Naive thymus-derived CD8-positive, alpha-beta T cell (primary cell): Measurements from ENCODE around the gene ABCD1. TPM values are rescaled to one million over a fixed set of nuclear protein-coding genes. Genes with fewer than 3 reads are reported as not detected.
"Not testable (repeated sequence)": the region's sequence is repeated elsewhere in the genome, so short reads cannot be mapped to it uniquely, and the experiment has no call there.

ENCODE experiments used
- ATAC-seq, 2 donors: fragments of 150-1000 bp; cut with Tn5 transposase in 1 of 2; sonication (Bioruptor Pico), chemical (Tn5 transposase) in 1 of 2; 1 replicate in 1 of 2; 2 replicates in 1 of 2; pipeline ENCODE4 v1.10.0; 2021; ENCODE audit warnings: mild to moderate bottlenecking in 2 of 2, moderate library complexity in 2 of 2
- POLR2A ChIA-PET: fragments of 350-600 bp; sonication (Branson Sonifier 250); formaldehyde crosslinking; loops from one replicate; lab custom pipeline; 2021; ENCODE audit warnings: antibody characterized with exemption; lab: Charles Lee
- DNase-seq, 10 donors: peaks; one replicate each; pipeline versions ENCODE4 v3.0.0 to v3.0.0-alpha.2; 2020 to 2022
- H3K27ac Mint-ChIP-seq, 10 donors: one replicate each; pipeline ENCODE4 v1.8.0; 2020 to 2022; ENCODE audit warnings: mild to moderate bottlenecking in 10 of 10, mixed read lengths in 10 of 10, moderate library complexity in 4 of 10, inconsistent platforms in 1 of 10
- H3K27me3 Mint-ChIP-seq, 5 donors: one replicate each; pipeline ENCODE4 v1.8.0; 2021 to 2022; ENCODE audit warnings: mixed read lengths in 5 of 5
- H3K36me3 Mint-ChIP-seq, 3 donors: one replicate each; pipeline ENCODE4 v1.8.0; 2020 to 2022; ENCODE audit warnings: mixed read lengths in 3 of 3, mild to moderate bottlenecking in 2 of 3, inconsistent platforms in 1 of 3
- H3K4me1 Mint-ChIP-seq, 4 donors: one replicate each; pipeline ENCODE4 v1.8.0; 2021 to 2022; ENCODE audit warnings: mixed read lengths in 4 of 4
- H3K4me3 Mint-ChIP-seq, 10 donors: one replicate each; pipeline ENCODE4 v1.8.0; 2020 to 2022; ENCODE audit warnings: mild to moderate bottlenecking in 10 of 10, mixed read lengths in 10 of 10, moderate library complexity in 6 of 10, inconsistent platforms in 1 of 10
- H3K9me3 Mint-ChIP-seq, 9 donors: one replicate each; pipeline ENCODE4 v1.8.0; 2020 to 2022; ENCODE audit warnings: mixed read lengths in 9 of 9, mild to moderate bottlenecking in 3 of 9, inconsistent platforms in 1 of 9, moderate library complexity in 1 of 9
- polyA plus RNA-seq, 3 donors: library from polyadenylated mRNA; unstranded; fragments of 300-500 nt; fragmentation: Illumina TruSeq; gene quantifications; one replicate each; pipeline ENCODE4 v1.2.3, GENCODE V29; 2021
- total RNA-seq, 8 experiments: library from RNA in 2 of 8; stranded (reverse) in 2 of 8; gene quantifications; one replicate each; pipeline ENCODE4 v1.2.3 and lab custom pipeline; 2021 to 2026

ABCD1 gene
- total and polyA plus RNA-seq, 5 experiments from 2014 or later, result 1.1 to 7.3 (median 2.1) TPM

GRCh38 chrX:153725039-153725831, 579 bp downstream of the ABCD1 start:
- ATAC-seq, result peak; percentile 7

DNA sequence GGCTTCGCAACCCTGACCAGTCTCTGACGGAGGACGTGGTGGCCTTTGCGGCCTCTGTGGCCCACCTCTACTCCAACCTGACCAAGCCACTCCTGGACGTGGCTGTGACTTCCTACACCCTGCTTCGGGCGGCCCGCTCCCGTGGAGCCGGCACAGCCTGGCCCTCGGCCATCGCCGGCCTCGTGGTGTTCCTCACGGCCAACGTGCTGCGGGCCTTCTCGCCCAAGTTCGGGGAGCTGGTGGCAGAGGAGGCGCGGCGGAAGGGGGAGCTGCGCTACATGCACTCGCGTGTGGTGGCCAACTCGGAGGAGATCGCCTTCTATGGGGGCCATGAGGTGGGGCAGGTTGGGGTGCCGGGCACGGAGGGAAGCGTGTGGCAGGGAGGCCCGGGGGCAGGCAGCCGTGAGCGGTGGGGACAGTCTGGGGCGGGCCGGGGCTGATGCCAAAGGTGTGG, 1.2 kb downstream of the ABCD1 start:
- H3K4me3 Mint-ChIP-seq, result peak overlapping the region in 9 of 10 donors; percentile 29 to 86 (median 68)
- DNase-seq (peak in 1 of 10 donors; percentile 15), ATAC-seq (no peak)
- H3K36me3 Mint-ChIP-seq, result peaks cover 0 to 14% (median 4%) of the 10 kb centered on the region in 3 donors
- H3K27ac Mint-ChIP-seq, result peak overlapping the region in 4 of 10 donors; percentile 41 to 86 (median 60)
- H3K9me3 Mint-ChIP-seq, result no peaks in the 10 kb centered on the region
- H3K27me3 Mint-ChIP-seq, result no peaks in the 10 kb centered on the region
- POLR2A ChIA-PET, result interaction anchor here (1.1 to 1.4 kb wide), 2 partner anchors 14 to 187 kb away, joined by 3 to 4 read pairs; no protein-coding TSS in a partner anchor
- peaks cover 3 to 42% (median 32%) of the 10 kb centered on the region in 4 donors for H3K4me1 Mint-ChIP-seq

More at GRCh38 chrX:153725039-153725831, 579 bp downstream of the ABCD1 start:
- H3K36me3 Mint-ChIP-seq, result peaks cover 0 to 17% (median 4%) of the 10 kb centered on the region in 3 donors
- DNase-seq, result peak in 6 of 10 donors; percentile 6 to 39 (median 22)
- POLR2A ChIA-PET, result interaction anchor here (1.1 kb wide), 1 partner anchor 187 kb away, joined by 3 read pairs; no protein-coding TSS in a partner anchor
- peak overlapping the region in 8 of 10 donors; percentile 68 to 86 (median 77) for H3K4me3 Mint-ChIP-seq
- H3K9me3 Mint-ChIP-seq, result no peaks in the 10 kb centered on the region
- H3K27ac Mint-ChIP-seq, result peak overlapping the region in 2 of 10 donors; percentile 51 to 86
- H3K27me3 Mint-ChIP-seq, result no peaks in the 10 kb centered on the region
- peaks cover 3 to 42% (median 33%) of the 10 kb centered on the region in 4 donors for H3K4me1 Mint-ChIP-seq

- POLR2A ChIA-PET, result interaction anchor here (1.1 to 1.4 kb wide), 2 partner anchors 13 to 186 kb away, joined by 3 to 4 read pairs; no protein-coding TSS in a partner anchor
- no peaks in the 10 kb centered on the region for H3K27me3 Mint-ChIP-seq
- peak overlapping the region in 9 of 10 donors; percentile 57 to 87 (median 66) for H3K27ac Mint-ChIP-seq
- peaks cover 4 to 18% (median 7%) of the 10 kb centered on the region in 3 donors for H3K36me3 Mint-ChIP-seq
- no peak for ATAC-seq
- peaks cover 3 to 44% (median 34%) of the 10 kb centered on the region in 4 donors for H3K4me1 Mint-ChIP-seq
- H3K4me3 Mint-ChIP-seq, result peak overlapping the region; percentile 64 to 86 (median 70)
- peak in 5 of 10 donors; percentile 16 to 42 (median 25) for DNase-seq
- H3K9me3 Mint-ChIP-seq, result peaks cover 0 to under 1% (median 0%) of the 10 kb centered on the region in 9 donors
Observed at GRCh38 chrX:153726286-153727122, 1.8 kb downstream of the ABCD1 start.

- peaks cover 0 to 3% (median 0%) of the 10 kb centered on the region in 9 donors for H3K9me3 Mint-ChIP-seq
- POLR2A ChIA-PET, result interaction anchor here (1.4 kb wide), 1 partner anchor 12 kb away, joined by 4 read pairs; no protein-coding TSS in a partner anchor
- peak overlapping the region in 9 of 10 donors; percentile 57 to 87 (median 66) for H3K27ac Mint-ChIP-seq
- H3K4me1 Mint-ChIP-seq, result peaks cover 2 to 42% (median 30%) of the 10 kb centered on the region in 4 donors
- peaks cover 9 to 20% (median 13%) of the 10 kb centered on the region in 3 donors for H3K36me3 Mint-ChIP-seq
- DNase-seq, result no peak
- H3K27me3 Mint-ChIP-seq, result no peaks in the 10 kb centered on the region
- ATAC-seq, result no peak
- H3K4me3 Mint-ChIP-seq, result peak overlapping the region; percentile 64 to 86 (median 70)
Observed at GRCh38 chrX:153727123-153727931, 2.7 kb downstream of the ABCD1 start.

GRCh38 chrX:153728095-153728494, 3.4 kb downstream of the ABCD1 start:
- POLR2A ChIA-PET, result interaction anchor here (1.0 kb wide), 1 partner anchor 10 kb away, joined by 3 read pairs; no protein-coding TSS in a partner anchor
- peaks cover 0 to 3% (median 0%) of the 10 kb centered on the region in 9 donors for H3K9me3 Mint-ChIP-seq
- H3K27me3 Mint-ChIP-seq, result no peaks in the 10 kb centered on the region
- H3K36me3 Mint-ChIP-seq, result peaks cover 9 to 20% (median 13%) of the 10 kb centered on the region in 3 donors
- peaks cover 2 to 36% (median 24%) of the 10 kb centered on the region in 4 donors for H3K4me1 Mint-ChIP-seq
- peak overlapping the region in 4 of 10 donors; percentile 28 to 87 (median 57) for H3K27ac Mint-ChIP-seq
- DNase-seq, result no peak
- peak overlapping the region in 1 of 10 donors; percentile 64 for H3K4me3 Mint-ChIP-seq
- no peak for ATAC-seq

- no peak for DNase-seq
- Mint-ChIP-seq H3K4me3 (peak overlapping the region in 2 of 10 donors; percentile 13 to 30), H3K27ac (no peak overlapping the region), H3K27me3 (no peaks in the 10 kb centered on the region), H3K4me1 (peaks cover 2 to 32% (median 21%) of the 10 kb centered on the region in 4 donors), H3K9me3 (peaks cover 0 to 3% (median 0%) of the 10 kb centered on the region in 9 donors), H3K36me3 (peaks cover 9 to 20% (median 13%) of the 10 kb centered on the region in 3 donors)
- POLR2A ChIA-PET, result interaction anchor here (1.0 kb wide), 1 partner anchor 9 kb away, joined by 3 read pairs; no protein-coding TSS in a partner anchor
- no peak for ATAC-seq
Observed at GRCh38 chrX:153728951-153729631, 4.4 kb downstream of the ABCD1 start.

- H3K4me1 Mint-ChIP-seq, result peaks cover 2 to 36% (median 21%) of the 10 kb centered on the region in 4 donors
Observed at GRCh38 chrX:153730115-153730514, 5.5 kb downstream of the ABCD1 start.

GRCh38 chrX:153731117-153731844, 6.6 kb downstream of the ABCD1 start:
- DNase-seq (no peak), ATAC-seq (no peak)
- Mint-ChIP-seq H3K27me3 (no peaks in the 10 kb centered on the region), H3K27ac (peak overlapping the region in 1 of 10 donors; percentile 19), H3K4me1 (peaks cover 2 to 37% (median 24%) of the 10 kb centered on the region in 4 donors), H3K4me3 (no peak overlapping the region), H3K36me3 (peaks cover 9 to 24% (median 13%) of the 10 kb centered on the region in 3 donors), H3K9me3 (peaks cover 0 to 3% (median 0%) of the 10 kb centered on the region in 9 donors)
- POLR2A ChIA-PET, result no interaction called here

More at GRCh38 chrX:153730115-153730514, 5.5 kb downstream of the ABCD1 start:
- H3K27ac Mint-ChIP-seq, DNase-seq, ATAC-seq, H3K9me3 Mint-ChIP-seq, H3K27me3 Mint-ChIP-seq, H3K4me3 Mint-ChIP-seq, POLR2A ChIA-PET: not testable (repeated sequence)
- H3K36me3 Mint-ChIP-seq, result peaks cover 9 to 23% (median 13%) of the 10 kb centered on the region in 3 donors

DNA sequence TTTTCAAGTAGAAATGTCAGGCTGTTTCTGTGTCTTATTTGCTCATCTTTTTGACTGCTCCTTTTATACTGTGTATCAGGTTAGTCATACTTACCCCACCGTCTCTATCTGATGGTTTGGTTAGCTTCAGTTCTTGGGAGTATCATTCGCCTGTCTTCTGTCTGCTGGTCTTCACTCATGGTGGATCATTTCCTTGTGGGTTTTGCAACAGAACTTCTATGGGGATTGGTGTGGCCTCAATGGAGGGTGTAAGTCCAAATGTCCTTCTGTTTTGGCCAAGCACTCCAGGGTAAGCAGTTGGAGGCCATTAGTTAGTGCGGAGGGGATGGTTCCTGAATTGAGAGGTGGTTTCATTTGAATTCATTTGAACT, 7.2 kb downstream of the ABCD1 start:
- DNase-seq (no peak), ATAC-seq (no peak)
- POLR2A ChIA-PET, result no interaction called here
- peaks cover 2 to 34% (median 23%) of the 10 kb centered on the region in 4 donors for H3K4me1 Mint-ChIP-seq
- peaks cover 9 to 26% (median 13%) of the 10 kb centered on the region in 3 donors for H3K36me3 Mint-ChIP-seq
- H3K4me3 Mint-ChIP-seq, result no peak overlapping the region
- peaks cover 0 to 3% (median 0%) of the 10 kb centered on the region in 9 donors for H3K9me3 Mint-ChIP-seq
- H3K27me3 Mint-ChIP-seq, result no peaks in the 10 kb centered on the region
- peak overlapping the region in 2 of 10 donors; percentile 36 to 44 for H3K27ac Mint-ChIP-seq

- no peak for DNase-seq
- peaks cover 9 to 26% (median 13%) of the 10 kb centered on the region in 3 donors for H3K36me3 Mint-ChIP-seq
- H3K9me3 Mint-ChIP-seq, result peaks cover 0 to 3% (median 0%) of the 10 kb centered on the region in 9 donors
- H3K27ac Mint-ChIP-seq, result peak overlapping the region in 1 of 10 donors; percentile 36
- H3K27me3 Mint-ChIP-seq, result no peaks in the 10 kb centered on the region
- H3K4me3 Mint-ChIP-seq, result no peak overlapping the region
- no peak for ATAC-seq
- peaks cover 0 to 28% (median 18%) of the 10 kb centered on the region in 4 donors for H3K4me1 Mint-ChIP-seq
- POLR2A ChIA-PET, result no interaction called here
Observed at GRCh38 chrX:153732401-153732800, 7.7 kb downstream of the ABCD1 start.
